ENCODE measurements around the gene BNC2.

The BNC2 gene

DNA sequence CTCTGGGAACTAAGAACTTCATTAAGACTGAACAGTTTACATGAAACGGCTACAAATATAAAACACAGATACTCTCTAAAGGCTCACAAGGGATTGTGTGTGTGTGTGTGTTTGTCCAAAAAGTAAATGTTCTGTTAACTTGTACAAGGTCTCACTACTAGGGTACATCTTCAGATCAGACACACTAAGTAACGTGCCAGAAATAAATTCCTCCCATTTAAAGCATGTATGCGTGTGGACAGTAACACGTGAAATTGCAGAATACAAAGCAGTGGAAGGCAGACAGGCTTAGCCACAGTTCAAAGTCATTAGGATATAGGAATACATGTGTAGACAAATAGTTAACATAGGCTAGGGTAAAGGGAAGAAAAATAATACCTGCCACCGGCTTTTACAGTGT lies 1.8 kb downstream of the BNC2 start:
- DNase-seq = no peak

DNA sequence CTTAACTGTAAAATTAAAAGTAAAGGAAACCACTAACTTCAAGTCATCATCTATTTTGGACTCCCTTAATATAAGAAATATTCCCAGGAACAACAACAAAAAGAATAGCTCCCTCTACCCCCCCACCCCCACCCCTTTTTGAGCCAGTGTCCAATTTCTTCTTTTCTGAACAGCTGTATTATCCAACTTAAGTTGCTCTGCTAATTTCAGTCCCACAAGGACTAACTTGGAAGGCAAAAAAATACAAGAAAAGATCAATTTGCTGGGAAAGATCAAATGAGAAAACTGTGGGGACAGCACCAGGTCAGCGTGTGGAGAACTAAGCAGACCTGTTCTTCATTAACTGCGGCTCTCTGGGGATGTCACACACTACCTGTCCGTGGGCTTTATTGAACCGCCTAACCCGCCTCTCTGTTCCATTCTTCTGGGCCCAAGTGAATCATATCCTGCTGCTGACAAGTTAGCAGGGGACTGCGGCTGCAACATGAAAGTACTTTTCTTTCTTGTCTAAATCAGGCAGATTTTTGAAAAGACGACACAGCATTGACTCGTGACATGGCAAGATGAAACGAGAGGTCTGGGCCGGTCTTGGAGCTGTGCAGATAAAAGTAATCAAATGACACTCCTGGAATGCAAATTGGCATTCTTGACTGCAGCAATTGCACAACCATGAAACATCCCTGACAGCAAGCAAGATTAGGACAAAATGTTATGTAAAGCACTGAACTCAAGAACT lies 2.7 kb downstream of the BNC2 start:
- DNase-seq = no peak

DNA sequence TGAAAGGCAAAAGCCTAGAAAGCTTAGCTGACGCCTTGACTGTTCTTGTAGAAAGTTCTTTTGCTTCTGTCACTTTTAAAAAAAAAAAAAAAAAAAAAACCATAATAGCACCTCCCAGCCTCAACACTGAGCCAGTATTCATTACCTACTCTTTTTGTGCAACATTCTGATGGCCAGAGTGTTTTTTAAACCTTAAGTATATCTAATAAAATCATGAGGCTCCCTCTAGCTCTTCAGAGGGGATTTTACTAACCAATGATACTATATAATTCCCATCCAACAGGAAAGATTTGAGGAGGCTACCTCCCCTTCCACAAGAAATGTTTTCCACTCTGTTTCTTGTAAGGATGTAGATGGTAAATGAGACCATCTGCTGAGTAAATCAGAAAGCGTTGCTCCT lies 3.9 kb downstream of the BNC2 start:
- no peak for DNase-seq

DNA sequence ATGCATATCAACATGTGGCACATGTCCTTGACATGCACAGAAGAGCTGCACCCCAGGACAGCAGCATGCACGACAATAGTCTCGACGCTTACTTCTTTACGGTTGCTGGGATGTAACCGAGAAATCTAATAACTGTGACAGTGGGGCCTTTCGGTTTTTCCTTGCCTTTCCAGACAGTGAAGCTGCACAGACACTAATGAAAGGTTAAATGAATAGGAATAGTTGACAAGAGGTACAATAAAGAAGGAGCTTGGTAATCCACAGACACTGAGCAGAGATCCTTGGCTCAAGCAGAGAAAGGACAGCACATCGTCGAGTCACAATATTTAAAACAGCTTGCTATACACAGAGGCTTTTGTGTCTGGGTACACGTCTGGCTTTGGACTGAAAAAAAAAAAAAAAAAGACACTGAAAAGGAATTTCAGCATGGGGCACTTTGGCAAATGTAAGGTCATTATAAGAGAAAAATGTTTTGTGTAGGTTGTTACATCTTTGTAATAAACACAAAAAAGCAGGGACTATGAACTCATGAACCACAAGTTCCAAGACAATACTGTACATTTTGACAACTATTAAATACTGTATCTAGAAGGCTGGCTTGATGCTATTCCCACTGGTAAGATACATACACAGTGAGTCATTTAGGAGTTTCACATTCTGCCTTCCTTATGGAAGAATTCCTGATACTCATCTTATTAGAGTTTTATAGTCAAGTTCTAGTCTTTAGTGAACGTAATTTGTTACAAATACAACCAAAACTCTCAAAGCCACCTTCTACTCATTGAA lies 5.6 kb downstream of the BNC2 start:
- DNase-seq = no peak

DNA sequence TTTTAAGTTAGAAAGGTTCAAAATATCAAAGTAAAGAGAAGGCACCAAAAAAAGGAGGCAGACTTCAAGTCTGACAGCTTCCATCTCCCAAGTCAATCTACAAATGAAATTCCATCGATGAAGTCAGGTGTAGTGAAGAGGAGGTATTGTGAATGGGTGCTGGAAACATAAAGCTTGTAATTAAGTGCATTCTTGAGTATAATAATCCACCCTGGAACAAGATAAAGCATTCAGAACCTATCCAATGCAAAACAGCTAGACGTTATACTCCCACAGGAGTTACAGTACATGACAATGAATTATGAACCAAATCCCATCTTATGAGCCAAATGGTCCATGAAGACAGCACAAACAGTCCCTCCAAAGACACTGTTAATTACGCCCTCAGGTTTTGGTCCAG lies 22.3 kb downstream of the BNC2 start:
- DNase-seq = no peak

DNA sequence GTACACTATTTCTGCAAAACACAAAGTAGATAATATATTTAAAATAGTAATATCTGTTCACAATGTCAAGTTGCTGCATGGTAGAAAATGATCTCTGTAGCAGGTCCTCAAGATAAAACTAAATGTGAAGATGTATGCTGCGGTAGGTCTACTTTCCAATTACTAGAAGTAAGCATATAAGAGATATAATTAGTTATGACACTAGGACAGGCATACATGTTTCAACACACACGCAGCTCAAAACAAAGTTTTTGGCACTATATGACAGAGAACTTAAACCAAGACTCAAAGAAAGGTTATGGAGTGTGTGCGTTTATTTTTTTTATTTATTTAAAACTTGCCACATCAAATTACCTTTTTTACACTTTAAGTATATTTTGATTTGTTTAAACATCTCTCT lies 23.5 kb downstream of the BNC2 start:
- no peak for DNase-seq

DNA sequence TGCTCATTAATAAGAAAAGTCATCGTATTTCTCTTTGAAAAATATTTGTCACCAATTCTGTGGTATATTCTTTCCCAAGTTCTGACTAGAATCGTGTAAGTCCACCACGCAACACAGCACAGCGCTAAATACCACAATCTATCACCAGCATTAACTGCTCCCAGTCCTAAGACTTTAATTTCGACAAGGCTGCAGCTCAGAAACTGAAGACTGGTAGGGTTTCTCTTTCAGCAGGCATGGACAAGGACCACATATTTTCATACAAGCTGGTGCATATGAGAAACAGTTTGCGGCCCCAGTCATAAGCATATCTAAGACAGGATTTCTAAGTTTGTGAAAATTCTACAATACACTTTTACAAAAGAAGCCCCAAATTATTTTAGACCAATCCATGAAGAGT lies 24.1 kb downstream of the BNC2 start:
- no peak for DNase-seq

DNA sequence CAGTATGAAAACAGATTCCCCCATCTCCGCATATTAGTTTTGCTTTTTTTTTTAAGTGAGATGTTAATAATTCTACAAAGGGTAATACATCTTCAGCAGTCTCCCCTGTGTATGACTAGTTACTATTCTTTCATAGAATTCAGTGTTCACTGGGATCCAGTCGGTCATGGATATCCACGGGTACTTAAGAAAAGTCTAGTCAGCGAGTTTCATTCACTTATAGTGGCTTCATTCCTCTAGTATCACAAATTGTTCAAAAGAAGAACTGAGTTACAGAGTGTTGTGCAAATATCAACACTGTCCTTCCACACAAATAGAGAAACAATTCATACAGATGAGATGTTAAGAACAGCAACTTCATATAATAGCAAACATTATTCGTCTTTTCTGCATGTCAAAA lies 35.7 kb downstream of the BNC2 start:
- no peak for DNase-seq

DNA sequence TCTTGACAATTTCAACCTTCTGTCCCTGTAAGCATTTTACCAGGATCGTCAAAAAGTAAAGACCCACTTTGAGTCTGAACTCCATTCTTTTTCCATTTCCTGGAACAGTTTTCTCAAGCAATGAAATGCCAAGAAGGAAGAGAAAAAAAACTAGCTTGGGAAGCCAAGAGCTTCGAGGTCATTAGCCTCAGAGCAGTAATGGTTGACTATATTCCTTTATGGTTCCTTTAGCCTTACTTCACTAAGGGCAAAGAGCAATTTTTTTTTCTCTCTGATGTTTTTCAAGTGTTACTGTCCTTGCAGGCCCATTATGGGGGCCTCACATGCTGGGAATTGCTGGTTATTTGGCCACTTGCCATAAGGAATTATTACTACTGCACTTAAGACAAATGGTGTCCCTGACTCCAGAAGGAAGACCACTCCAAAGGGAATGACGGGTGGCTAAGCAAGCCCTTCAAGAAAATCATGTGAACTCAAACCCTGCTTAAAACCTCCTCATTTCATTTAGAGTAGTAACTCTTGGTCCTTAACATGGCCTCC lies 37.1 kb downstream of the BNC2 start:
- DNase-seq = no peak

DNA sequence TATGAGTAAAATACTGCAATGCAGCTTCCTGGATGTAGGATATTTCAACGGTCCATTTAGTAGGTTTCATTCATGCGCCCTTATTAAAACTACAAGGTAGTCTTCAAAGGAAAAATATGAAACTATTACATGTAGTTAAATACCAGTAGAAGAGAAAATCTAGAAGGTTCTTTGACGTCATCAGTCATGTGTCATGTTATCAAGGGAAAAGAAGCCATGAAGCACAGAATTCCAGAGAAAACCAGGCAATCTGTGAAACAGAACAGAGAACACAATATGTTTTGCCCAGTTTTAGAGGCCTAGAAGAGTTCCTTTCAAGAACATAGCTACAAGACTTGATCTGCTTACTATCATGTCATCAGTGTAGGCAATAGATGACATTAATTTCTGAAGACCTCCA lies 38.4 kb downstream of the BNC2 start:
- DNase-seq = no peak

DNA sequence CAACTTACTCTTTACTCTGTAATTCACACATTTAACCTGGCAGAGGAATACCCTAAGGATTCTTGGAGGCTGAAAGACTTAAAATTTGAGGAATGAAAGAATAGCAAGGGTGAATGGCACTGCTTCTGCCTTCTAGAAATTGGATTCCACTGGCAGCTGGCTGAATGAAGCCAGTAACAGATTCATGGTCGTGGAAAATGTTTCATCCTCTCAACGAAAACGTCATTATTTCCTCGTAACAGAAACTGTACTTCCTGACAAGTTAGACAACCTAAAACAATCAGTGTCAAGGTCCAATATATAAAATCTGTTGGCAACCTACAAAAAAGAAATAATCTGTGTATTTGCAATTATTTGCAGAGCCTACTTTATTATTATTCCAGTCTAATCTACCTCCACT lies 39.7 kb downstream of the BNC2 start:
- DNase-seq = no peak

DNA sequence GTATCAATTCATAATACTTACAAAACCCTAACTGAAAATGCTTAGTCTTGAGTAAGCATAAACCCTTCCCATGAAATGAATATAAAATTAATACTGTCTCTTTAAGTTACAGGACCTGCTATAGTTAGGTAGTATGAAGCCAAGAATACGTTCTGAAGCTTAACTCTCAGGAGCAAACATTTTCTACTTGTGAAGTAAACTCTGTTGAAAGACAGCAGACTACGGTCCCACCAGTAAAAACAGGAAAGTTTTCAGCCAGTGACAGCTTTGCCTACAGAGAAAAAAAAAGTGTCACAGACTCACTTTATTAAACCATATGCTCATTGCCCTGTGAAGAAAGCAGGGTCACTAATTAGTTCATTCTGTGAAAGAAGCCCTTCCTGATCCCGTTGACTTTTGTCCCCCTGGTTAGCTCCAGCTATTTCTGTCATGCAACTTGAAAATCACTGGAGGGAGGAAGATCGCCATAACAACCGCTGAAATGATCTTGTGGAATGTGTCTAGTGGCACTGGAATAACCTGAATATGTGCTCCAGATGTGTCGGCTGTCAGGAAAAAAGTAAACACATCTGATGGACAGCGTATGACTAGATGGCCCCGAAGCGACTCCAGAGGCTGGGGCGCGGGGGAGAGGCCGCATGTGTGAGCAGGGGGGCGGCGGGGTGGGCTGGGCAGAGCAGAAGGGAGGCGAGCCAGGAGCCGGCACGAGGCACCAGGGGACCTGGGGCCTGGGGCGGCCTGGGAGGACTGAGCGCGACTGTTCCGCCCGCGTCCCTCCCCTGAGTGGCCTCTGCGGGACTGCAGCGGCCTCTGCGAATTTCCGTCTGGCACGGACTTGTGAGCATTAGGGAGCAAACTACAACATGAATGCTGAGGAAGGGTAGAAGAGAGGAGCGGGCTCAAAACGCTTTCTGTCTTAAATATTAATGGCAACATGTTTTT lies 41.9 kb downstream of the BNC2 start:
- no peak for DNase-seq

DNA sequence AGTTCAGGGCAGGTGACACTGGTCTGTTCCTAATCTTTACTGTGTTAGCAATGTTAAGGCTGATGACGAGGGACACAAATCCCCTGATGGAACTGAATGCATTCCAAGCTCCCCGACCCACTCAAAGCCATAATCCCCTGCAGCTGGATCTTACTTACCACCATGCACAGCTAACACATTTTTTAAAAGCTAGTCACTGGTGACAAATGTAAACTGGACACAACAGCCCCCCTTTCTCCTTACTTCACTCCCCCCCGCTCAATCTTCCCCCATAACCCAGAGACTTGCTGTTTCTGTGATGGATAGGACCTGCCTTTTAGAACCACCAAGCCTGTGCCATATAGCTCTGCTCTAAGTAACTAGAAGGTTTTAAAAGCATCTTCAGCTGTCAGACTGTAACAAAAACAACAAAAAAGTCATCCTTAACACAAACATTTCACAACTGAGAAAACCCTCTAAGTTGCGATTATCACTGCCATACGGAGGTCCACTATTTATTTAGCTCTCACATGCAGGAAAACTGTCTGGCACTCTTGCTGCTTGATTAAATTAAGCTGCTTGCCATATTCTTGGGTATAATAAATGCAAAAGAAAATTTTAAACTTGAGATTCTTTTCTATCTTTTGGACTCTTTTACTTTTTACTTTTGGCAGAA lies 44.4 kb downstream of the BNC2 start:
- no peak for DNase-seq

DNA sequence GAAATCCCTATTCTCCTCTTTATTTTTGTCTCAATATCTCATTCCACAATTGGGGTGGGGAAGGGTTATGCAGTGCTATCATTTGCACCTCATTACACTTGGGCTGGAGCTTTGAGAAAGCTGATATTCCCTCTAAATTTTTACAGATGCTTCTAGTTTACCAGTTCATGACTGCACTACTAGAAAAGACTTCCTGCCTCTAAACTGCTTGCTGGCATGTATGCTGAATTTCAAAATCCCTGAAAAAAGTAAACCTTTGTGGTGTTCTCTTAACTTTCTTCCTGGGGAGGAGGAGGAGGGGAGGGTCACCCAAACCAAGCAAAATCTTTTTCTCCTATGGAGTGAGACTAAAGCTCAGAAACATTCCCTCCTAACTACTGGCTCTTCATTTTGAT lies 45.1 kb downstream of the BNC2 start:
- DNase-seq = no peak

DNA sequence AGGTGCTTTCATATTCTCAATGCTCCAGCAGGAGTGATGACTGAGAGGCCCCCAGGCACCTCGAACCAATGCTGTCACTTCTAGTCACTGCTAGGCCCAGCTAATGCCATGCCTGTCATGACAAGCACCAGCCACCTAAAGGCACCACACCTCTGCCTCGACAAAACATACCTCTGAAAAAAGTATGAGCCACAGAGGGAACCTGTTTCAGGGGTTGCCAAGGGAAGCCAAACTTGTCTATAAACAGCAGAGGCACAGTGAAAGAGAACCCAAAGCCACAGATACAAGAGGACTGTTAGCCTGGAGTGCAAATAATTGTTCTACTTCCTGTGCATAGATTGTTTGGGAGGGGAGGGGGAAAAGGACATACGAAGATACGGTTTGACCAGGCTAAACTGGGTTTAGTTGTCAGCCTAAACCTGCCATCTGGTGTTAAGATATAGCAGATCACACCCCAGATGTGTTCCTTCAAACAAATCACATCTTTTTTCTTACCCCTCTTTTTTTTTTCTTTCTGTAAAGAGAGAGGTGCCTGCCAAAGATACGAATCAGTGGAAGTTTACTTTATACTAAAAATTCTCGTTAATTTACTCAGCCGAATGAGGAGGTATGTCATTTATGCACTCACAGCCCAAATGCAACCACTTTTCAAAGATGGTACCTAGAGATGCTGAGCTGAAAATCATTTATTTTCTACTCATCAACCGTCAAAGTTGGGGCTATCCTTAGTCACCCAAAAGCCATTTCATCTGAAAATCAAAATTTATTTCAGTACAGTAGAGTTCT lies 45.7 kb downstream of the BNC2 start:
- no peak for DNase-seq

DNA sequence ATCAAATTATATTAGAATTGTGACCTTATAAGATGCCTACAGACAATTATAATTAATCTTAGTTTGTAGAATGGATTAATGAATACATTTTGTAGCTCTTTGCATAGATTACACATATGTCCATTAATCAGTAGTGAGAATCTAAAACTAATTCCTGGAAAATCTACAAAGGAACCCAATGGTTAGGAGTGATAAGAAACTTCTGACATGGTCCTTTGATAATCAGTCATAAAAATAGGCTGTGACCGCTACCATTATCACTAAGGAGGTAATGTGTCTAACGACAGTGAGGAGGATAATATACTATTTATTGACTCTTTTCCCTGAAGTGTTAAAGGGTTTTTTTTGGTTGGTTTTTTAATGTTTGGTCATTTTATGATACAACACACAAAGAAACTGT lies 46.6 kb downstream of the BNC2 start:
- no peak for DNase-seq

DNA sequence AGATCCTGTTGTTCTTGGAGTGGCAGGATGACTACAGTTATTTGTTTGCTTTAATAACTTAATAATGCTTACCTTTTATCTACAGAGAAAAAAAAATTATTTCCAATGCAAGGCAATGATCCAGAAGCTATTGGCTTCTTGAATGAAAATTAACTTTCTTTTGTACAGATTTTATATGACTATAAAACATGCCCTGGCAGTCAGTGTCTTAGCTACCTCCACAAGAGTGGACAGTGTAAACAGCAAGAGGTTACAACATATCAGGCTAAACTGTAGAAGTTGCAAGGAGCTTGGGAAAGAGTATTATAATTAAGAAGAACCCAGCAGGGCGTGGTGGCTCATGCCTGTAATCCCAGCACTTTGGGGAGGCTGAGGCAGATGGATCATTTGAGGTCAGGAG lies 49.1 kb downstream of the BNC2 start:
- no peak for DNase-seq

DNA sequence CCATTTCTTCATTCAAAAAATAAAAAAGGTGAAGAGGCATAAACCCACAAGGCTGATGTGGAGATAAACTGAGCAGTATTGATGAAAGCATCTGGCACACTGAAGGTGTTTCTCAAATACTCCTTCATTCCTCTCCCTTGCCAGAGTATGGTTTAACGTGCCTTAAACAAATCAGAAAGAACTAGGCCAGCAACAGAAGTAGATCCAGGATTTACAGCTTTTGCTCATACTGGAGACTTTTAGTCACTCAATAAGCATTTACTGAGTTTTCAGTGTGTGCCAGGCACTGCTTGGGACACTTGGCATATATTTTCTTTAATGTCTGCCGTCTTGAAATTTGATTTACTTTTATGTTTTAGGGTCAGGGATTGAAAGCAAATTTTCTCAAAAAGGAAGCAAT lies 53.0 kb downstream of the BNC2 start:
- no peak for DNase-seq

DNA sequence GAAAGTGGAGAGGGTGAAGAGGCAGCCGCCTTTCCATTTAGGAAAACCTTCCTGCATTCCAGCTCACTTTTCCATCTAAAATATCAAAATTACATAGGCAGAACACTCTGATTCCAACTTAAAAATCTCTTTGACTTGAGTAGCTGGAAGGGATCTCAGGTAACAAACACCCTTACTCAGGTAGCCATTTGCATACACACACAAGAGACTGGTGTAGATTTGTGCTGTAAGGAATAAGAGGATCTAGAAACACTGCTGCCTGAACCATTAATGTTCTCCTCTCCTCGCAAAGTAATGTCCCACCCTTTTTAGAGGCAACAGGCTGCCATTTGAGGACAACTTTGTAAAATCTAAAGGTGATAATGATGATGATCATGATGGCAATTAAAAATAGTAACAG lies 53.5 kb downstream of the BNC2 start:
- DNase-seq = no peak

DNA sequence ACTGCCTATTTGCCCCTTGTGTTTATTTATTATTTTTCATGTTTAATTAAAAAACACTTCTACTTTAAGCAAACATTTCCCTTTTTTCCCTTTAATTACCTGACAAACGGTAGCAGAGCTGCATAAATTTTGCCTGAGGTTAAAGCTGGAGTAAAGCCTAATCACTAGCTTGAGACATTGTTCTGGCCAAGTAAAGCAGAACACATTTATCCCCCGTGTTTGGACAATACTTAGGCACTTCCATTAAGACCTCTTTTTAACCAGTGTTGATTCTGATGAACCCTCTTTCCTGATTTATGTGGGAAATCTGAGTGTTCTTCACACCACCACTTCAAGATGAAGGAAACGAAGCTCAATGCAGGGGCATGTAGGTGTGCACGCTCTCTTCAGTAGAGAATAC lies 54.5 kb downstream of the BNC2 start:
- DNase-seq = no peak

DNA sequence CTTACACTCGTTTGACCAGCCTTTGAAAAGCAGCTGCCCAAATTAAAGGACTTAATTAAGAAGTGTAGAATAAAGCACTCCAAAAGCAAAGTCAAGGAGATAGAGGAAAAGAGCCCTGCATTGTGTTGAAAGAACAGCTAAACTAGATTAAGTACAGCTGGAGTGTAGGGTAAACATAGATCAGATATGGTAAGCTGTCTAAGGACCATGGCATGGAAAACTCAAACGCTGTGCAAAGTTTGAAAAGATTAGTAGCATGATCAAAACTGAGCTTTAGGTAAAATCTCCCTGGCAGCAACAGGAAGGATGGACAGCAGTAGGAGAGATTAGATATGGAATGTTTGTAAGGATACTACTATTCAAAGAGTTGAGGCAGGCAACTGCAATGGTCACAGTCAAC lies 55.4 kb downstream of the BNC2 start:
- no peak for DNase-seq

DNA sequence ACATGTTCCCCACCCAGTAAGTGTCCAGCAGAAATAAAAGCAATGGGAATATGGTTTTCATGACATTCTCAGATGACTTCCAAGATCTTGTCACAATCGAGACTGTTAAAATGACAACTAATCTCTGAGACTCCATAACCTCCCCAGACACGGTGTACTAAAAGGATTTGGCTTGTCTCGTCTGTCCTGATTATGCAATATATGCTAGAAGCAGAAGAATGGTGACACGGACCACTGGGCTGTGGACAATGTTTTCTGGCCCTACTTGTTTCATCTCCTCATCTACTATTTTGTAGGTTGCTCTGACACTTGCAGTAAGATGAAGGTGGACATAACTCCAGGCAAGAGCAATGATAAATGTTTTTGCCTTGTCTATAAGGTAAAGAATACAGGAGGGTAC lies 56.6 kb downstream of the BNC2 start:
- DNase-seq = no peak

Data from Kasumi-1 (cell line).